Measurements from ENCODE around the gene SLC30A3.

- TF ChIP-seq, protein P1, sequence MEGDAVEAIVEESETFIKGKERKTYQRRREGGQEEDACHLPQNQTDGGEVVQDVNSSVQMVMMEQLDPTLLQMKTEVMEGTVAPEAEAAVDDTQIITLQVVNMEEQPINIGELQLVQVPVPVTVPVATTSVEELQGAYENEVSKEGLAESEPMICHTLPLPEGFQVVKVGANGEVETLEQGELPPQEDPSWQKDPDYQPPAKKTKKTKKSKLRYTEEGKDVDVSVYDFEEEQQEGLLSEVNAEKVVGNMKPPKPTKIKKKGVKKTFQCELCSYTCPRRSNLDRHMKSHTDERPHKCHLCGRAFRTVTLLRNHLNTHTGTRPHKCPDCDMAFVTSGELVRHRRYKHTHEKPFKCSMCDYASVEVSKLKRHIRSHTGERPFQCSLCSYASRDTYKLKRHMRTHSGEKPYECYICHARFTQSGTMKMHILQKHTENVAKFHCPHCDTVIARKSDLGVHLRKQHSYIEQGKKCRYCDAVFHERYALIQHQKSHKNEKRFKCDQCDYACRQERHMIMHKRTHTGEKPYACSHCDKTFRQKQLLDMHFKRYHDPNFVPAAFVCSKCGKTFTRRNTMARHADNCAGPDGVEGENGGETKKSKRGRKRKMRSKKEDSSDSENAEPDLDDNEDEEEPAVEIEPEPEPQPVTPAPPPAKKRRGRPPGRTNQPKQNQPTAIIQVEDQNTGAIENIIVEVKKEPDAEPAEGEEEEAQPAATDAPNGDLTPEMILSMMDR (IDR thresholded peaks at IDR 0.05), result no peak
- TF ChIP-seq ZFX (IDR thresholded peaks at IDR 0.05; ENCODE audit: borderline replicate concordance), result no peak
Measured at GRCh38 chr2:27204566-27204965, 58.3 kb downstream of the SLC30A3 start.
